Esophagus squamous epithelium (tissue), 5 donors: Measurements from ENCODE around the gene NDUFB2. TPM values are rescaled to one million over a fixed set of nuclear protein-coding genes. Genes with fewer than 3 reads are reported as not detected.
A peak's percentile ranks its signal among the peaks of the same experiment; 100 is the strongest.

ENCODE experiments used
- DNase-seq: peaks from one replicate; lab custom pipeline; 2025; lab: John Stamatoyannopoulos, UW
- H3K27ac ChIP-seq, 4 donors: fragments of 200-600 bp; sonication (generic); one replicate each; pipeline ENCODE4 v1.5.1; 2016 to 2019; ENCODE audit warnings: mild to moderate bottlenecking in 1 of 4
- H3K27me3 ChIP-seq, 4 donors: fragments of 200-600 bp; sonication (generic); 1 replicate in 3 of 4; 2 replicates in 1 of 4; pipeline versions ENCODE4 v1.5.1 to v1.6.0; 2017 to 2021; ENCODE audit warnings: antibody characterized with exemption in 1 of 4
- H3K36me3 ChIP-seq, 3 donors: fragments of 200-600 bp; sonication (generic); one replicate each; pipeline ENCODE4 v1.5.1; 2016 to 2019
- H3K4me1 ChIP-seq, 3 donors: fragments of 200-600 bp; sonication (generic); one replicate each; pipeline ENCODE4 v1.5.1; 2017 to 2019
- H3K4me3 ChIP-seq, 4 donors: fragments of 200-600 bp; sonication (generic); 1 replicate in 3 of 4; 2 replicates in 1 of 4; pipeline ENCODE4 v1.5.1; 2016 to 2019; ENCODE audit warnings: mild to moderate bottlenecking in 2 of 4, moderate library complexity in 1 of 4
- H3K9me3 ChIP-seq, 3 donors: fragments of 200-600 bp; sonication (generic); one replicate each; pipeline ENCODE4 v1.5.1; 2016 to 2019
- CTCF ChIP-seq, 6 experiments: fragments of 450-650 bp in 4 of 6; fragments of 200-600 bp in 2 of 6; sonication (generic) in 2 of 6; IDR thresholded peaks; one replicate each; pipeline ENCODE4 v1.5.1; 2016 to 2019; ENCODE audit warnings: antibody characterized with exemption in 6 of 6, mild to moderate bottlenecking in 4 of 6, moderate library complexity in 4 of 6
- POLR2A ChIP-seq, 4 donors: fragments of 450-650 bp; IDR thresholded peaks; one replicate each; pipeline ENCODE4 v1.6.1; 2017; ENCODE audit warnings: antibody characterized with exemption in 4 of 4, mild to moderate bottlenecking in 4 of 4, moderate library complexity in 3 of 4
- WGBS, 2 donors: methylation state at CpG; one replicate each; pipeline ENCODE4 v1.1.5; 2018; 5-methylcytosine and 5-hydroxymethylcytosine counted together
- intact Hi-C: fragments of 100-400 bp; cut with DNase I; formaldehyde crosslinking; loops from one replicate; pipeline ENCODE4 v1.15.0; 2022
- total RNA-seq, 4 donors: library from RNA; depleted of rRNA; stranded (reverse); fragments of >200 nt; gene quantifications; one replicate each; pipeline ENCODE4 v1.1.0, GENCODE V29; 2016
- donor health status: DM: yes; HTN: yes; CAD: no.

The NDUFB2 gene
- total RNA-seq, 4 donors from 2014 or later = 87.5 to 353 (median 340) TPM

- H3K27ac ChIP-seq = no peak overlapping the region
- intact Hi-C loops = no loop called here
- H3K4me3 ChIP-seq = no peak overlapping the region
- no peaks in the 10 kb centered on the region for H3K27me3 ChIP-seq
- H3K4me1 ChIP-seq = no peaks in the 10 kb centered on the region
- 77 to 78% methylated on average over 6 of the region's 6 CpGs for WGBS, 2 donors
- no peak for TF ChIP-seq CTCF (IDR thresholded peaks at IDR 0.05)
- no peak for TF ChIP-seq POLR2A (IDR thresholded peaks at IDR 0.05)
- DNase-seq = no peak
- no peaks in the 10 kb centered on the region for H3K9me3 ChIP-seq
- H3K36me3 ChIP-seq = peaks cover 0 to 11% (median 0%) of the 10 kb centered on the region in 3 donors
These were observed 26.5 kb downstream of the NDUFB2 start for GRCh38 chr7:140723006-140723405.

GRCh38 chr7:140723574-140723973 is 27.1 kb downstream of the NDUFB2 start:
- H3K27ac ChIP-seq = no peak overlapping the region
- WGBS, 2 donors = 86% methylated on average over 3 of the region's 3 CpGs
- TF ChIP-seq POLR2A (IDR thresholded peaks at IDR 0.05) (no peak), CTCF (IDR thresholded peaks at IDR 0.05) (no peak)

GRCh38 chr7:140724706-140725105 is 28.2 kb downstream of the NDUFB2 start:
- Histone ChIP-seq H3K4me1 (no peaks in the 10 kb centered on the region), H3K27me3 (no peaks in the 10 kb centered on the region), H3K36me3 (peaks cover 0 to 18% (median 0%) of the 10 kb centered on the region in 3 donors), H3K27ac (no peak overlapping the region), H3K4me3 (no peak overlapping the region), H3K9me3 (no peaks in the 10 kb centered on the region)
- intact Hi-C loops = no loop called here
- 95 to 100% methylated on average over 1 of the region's 1 CpG for WGBS, 2 donors
- TF ChIP-seq CTCF (IDR thresholded peaks at IDR 0.05) = no peak
- no peak for TF ChIP-seq POLR2A (IDR thresholded peaks at IDR 0.05)
- DNase-seq = no peak

More at GRCh38 chr7:140723574-140723973, 27.1 kb downstream of the NDUFB2 start:
- H3K36me3 ChIP-seq = peaks cover 0 to 11% (median 0%) of the 10 kb centered on the region in 3 donors
- no peaks in the 10 kb centered on the region for H3K9me3 ChIP-seq
- intact Hi-C loops = no loop called here
- DNase-seq = no peak
- no peaks in the 10 kb centered on the region for H3K27me3 ChIP-seq
- no peak overlapping the region for H3K4me3 ChIP-seq
- H3K4me1 ChIP-seq = no peaks in the 10 kb centered on the region

DNA sequence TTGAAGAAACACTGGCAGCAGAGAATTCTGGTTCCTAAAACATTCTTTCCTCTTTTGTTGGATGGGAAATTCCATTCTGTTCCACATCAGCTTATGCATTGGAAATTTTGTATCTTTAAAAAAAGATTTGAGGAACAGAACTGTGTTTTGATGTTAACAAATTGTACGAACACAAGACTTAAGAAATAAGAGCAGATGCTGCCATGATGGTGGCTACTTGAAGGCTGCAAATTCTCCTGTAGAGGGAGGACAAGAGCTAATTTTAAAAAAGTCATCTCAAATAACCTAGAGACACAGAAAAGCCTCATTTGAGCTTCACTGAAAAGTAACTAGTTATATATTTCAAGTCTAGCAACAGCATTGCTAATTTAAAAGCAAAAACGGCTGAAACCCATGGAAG is 29.8 kb downstream of the NDUFB2 start:
- 72 to 77% methylated on average over 2 of the region's 2 CpGs for WGBS, 2 donors
- no peak for DNase-seq
- intact Hi-C loops = no loop called here

GRCh38 chr7:140732416-140732815 is 35.9 kb downstream of the NDUFB2 start:
- intact Hi-C loops = no loop called here
- Histone ChIP-seq H3K36me3 (peaks cover 0 to 41% (median 0%) of the 10 kb centered on the region in 3 donors), H3K4me3 (no peak overlapping the region), H3K27me3 (no peaks in the 10 kb centered on the region), H3K4me1 (no peaks in the 10 kb centered on the region), H3K27ac (no peak overlapping the region), H3K9me3 (no peaks in the 10 kb centered on the region)
- 75 to 87% methylated on average over 2 of the region's 2 CpGs for WGBS, 2 donors
- TF ChIP-seq POLR2A (IDR thresholded peaks at IDR 0.05) (no peak), CTCF (IDR thresholded peaks at IDR 0.05) (no peak)
- DNase-seq = no peak

More for the DNA sequence above, 29.8 kb downstream of the NDUFB2 start:
- H3K4me3 ChIP-seq = no peak overlapping the region
- TF ChIP-seq POLR2A (IDR thresholded peaks at IDR 0.05) (no peak), CTCF (IDR thresholded peaks at IDR 0.05) (peak in 1 of 6 experiments; percentile 13)
- no peaks in the 10 kb centered on the region for H3K27me3 ChIP-seq
- no peaks in the 10 kb centered on the region for H3K4me1 ChIP-seq
- no peak overlapping the region for H3K27ac ChIP-seq
- no peaks in the 10 kb centered on the region for H3K9me3 ChIP-seq
- H3K36me3 ChIP-seq = peaks cover 0 to 25% (median 0%) of the 10 kb centered on the region in 3 donors
